Measurements from ENCODE around the gene VEPH1. TPM values are rescaled to one million over a fixed set of nuclear protein-coding genes. Genes with fewer than 3 reads are reported as not detected.

Gene VEPH1
- total and polyA plus RNA-seq, 9 of the 15 experiments (the other 6 are each of a cell fraction or from before 2014, with no cell fraction given) = 4.5 to 15.6 (median 5.8) TPM

- ATAC-seq = no peak
- Histone ChIP-seq H3K9me1 (ENCODE audit: control insufficient read depth, insufficient read depth, low read length) (no peaks in the 10 kb centered on the region), H3K79me2 (ENCODE audit: control insufficient read depth, insufficient read depth, low read length) (no peaks in the 10 kb centered on the region), H3K4me1 (replicated peaks in 1 of 2; ENCODE audit: control insufficient read depth in 2 of 2, insufficient read depth in 2 of 2, low read length in 2 of 2) (no peaks in the 10 kb centered on the region), H3K36me3 (ENCODE audit: control insufficient read depth, insufficient read depth, low read length) (no peaks in the 10 kb centered on the region), H2AFZ (ENCODE audit: low read depth, low read length) (no peak overlapping the region), H3K9ac (ENCODE audit: insufficient read depth in 1 of 2, low read depth in 2 of 2, low read length in 2 of 2) (no peak overlapping the region), H3K4me3 (no peak overlapping the region), H3K27me3 (ENCODE audit: control insufficient read depth in 2 of 2, insufficient read depth in 2 of 2, low read length in 2 of 2) (no peaks in the 10 kb centered on the region; a peak in 1 of 5 replicates), H3K27ac (ENCODE audit: extremely low read depth, low read depth, low read length) (no peak overlapping the region), H3K9me3 (replicated peaks; ENCODE audit: control insufficient read depth, insufficient read depth, low read depth, low read length) (no peaks in the 10 kb centered on the region), H3K4me2 (ENCODE audit: insufficient read depth, low read length) (no peak overlapping the region), H4K20me1 (replicated peaks; ENCODE audit: control insufficient read depth, insufficient read depth, low read length) (no peaks in the 10 kb centered on the region)
- WGBS (ENCODE audit: insufficient coverage, low coverage, missing lambda C conversion rate) = 10% methylated on average over 2 of the region's 2 CpGs
- ChIA-PET POLR2A (interaction anchor here (0.7 kb wide), 1 partner anchor 62 kb away, joined by 3 read pairs; no protein-coding TSS in a partner anchor), CTCF (ENCODE audit: low intra/inter-chr PET ratio) (no interaction called here)
- FAIRE-seq = no peak
- in situ Hi-C loops (cut with MboI) = no loop called here
- TF ChIP-seq HNRNPLL (IDR thresholded peaks at IDR 0.05; ENCODE audit: low read depth, low read length, poor library complexity, severe bottlenecking) (no peak), ZNF3 (CRISPR knock-in tag; IDR thresholded peaks at IDR 0.05) (no peak), NFATC3 (IDR thresholded peaks at IDR 0.05) (no peak), ZNF134 (CRISPR knock-in tag; conservative IDR thresholded peaks at IDR 0.05) (peak; percentile 96)
- intact Hi-C loops (cut with micrococcal nuclease) = no loop called here
- DNase-seq (ENCODE audit: extremely low read depth in 1 of 4, low spot score in 3 of 4) = no peak
- BruUV-seq (replicated peaks) = no TSS peak
These were observed 243.4 kb downstream of the VEPH1 start for GRCh38 chr3:157259825-157260224.

GRCh38 chr3:157257101-157257500 is 246.1 kb downstream of the VEPH1 start:
- Histone ChIP-seq H3K9ac (ENCODE audit: insufficient read depth in 1 of 2, low read depth in 2 of 2, low read length in 2 of 2) (no peak overlapping the region), H2AFZ (ENCODE audit: low read depth, low read length) (no peak overlapping the region), H3K4me1 (replicated peaks in 1 of 2; ENCODE audit: control insufficient read depth in 2 of 2, insufficient read depth in 2 of 2, low read length in 2 of 2) (no peaks in the 10 kb centered on the region), H3K4me2 (ENCODE audit: insufficient read depth, low read length) (no peak overlapping the region), H3K27ac (ENCODE audit: extremely low read depth, low read depth, low read length) (no peak overlapping the region), H4K20me1 (replicated peaks; ENCODE audit: control insufficient read depth, insufficient read depth, low read length) (no peaks in the 10 kb centered on the region), H3K9me1 (ENCODE audit: control insufficient read depth, insufficient read depth, low read length) (no peaks in the 10 kb centered on the region), H3K27me3 (ENCODE audit: control insufficient read depth in 2 of 2, insufficient read depth in 2 of 2, low read length in 2 of 2) (no peaks in the 10 kb centered on the region; a peak in 1 of 5 replicates), H3K36me3 (ENCODE audit: control insufficient read depth, insufficient read depth, low read length) (no peaks in the 10 kb centered on the region), H3K9me3 (replicated peaks; ENCODE audit: control insufficient read depth, insufficient read depth, low read depth, low read length) (no peaks in the 10 kb centered on the region), H3K79me2 (ENCODE audit: control insufficient read depth, insufficient read depth, low read length) (no peaks in the 10 kb centered on the region), H3K4me3 (no peak overlapping the region)
- ChIA-PET POLR2A (interaction anchor here (0.5 to 1.6 kb wide), 3 partner anchors 8 to 14 kb away, joined by 3 to 5 read pairs (median 5); no protein-coding TSS in a partner anchor), CTCF (ENCODE audit: low intra/inter-chr PET ratio) (no interaction called here)
- FAIRE-seq (no peak), DNase-seq (ENCODE audit: extremely low read depth in 1 of 4, low spot score in 3 of 4) (no peak), ATAC-seq (no peak)
- 23% methylated on average over 5 of the region's 5 CpGs for WGBS (ENCODE audit: insufficient coverage, low coverage, missing lambda C conversion rate)
- intact Hi-C loops (cut with micrococcal nuclease) = no loop called here
- BruUV-seq (replicated peaks) = no TSS peak
- in situ Hi-C loops (cut with MboI) = no loop called here
- TF ChIP-seq FOXA3 (CRISPR knock-in tag; conservative IDR thresholded peaks at IDR 0.05 in 1 of 2, IDR thresholded peaks at IDR 0.05 in 1 of 2) = no peak
- peak; percentile 39; the same call in 1 of the 2 replicates for TF ChIP-seq ATF3 (IDR thresholded peaks at IDR 0.05)
- no peak for TF ChIP-seq ATF3 (CRISPR knock-in tag; conservative IDR thresholded peaks at IDR 0.05)
- TF ChIP-seq CEBPG (CRISPR knock-in tag; IDR thresholded peaks at IDR 0.05) = no peak
- TF ChIP-seq CEBPG (tag; conservative IDR thresholded peaks at IDR 0.05 in 1 of 2, IDR thresholded peaks at IDR 0.05 in 1 of 2) = peak in 1 of 2 experiments; percentile 48; a peak in 1 of 4 replicates
- TF ChIP-seq ELF4 (CRISPR knock-in tag; IDR thresholded peaks at IDR 0.05) = no peak
- TF ChIP-seq ZNF57 (CRISPR knock-in tag; IDR thresholded peaks at IDR 0.05) = no peak
- TF ChIP-seq ZFX (CRISPR knock-in tag; IDR thresholded peaks at IDR 0.05) = no peak
- TF ChIP-seq C11orf30 (IDR thresholded peaks at IDR 0.05; ENCODE audit: low read depth) = no peak
- no peak for TF ChIP-seq CTCFL (IDR thresholded peaks at IDR 0.05; ENCODE audit: borderline replicate concordance, insufficient read depth, low read depth, low read length, poor library complexity, severe bottlenecking)
- no peak for TF ChIP-seq ARHGAP35 (IDR thresholded peaks at IDR 0.05; ENCODE audit: partially characterized antibody)
